GM23338 (cell line): ENCODE results near the gene NCBP3. TPM values are rescaled to one million over a fixed set of nuclear protein-coding genes. Genes with fewer than 3 reads are reported as not detected.
A peak's percentile ranks its signal among the peaks of the same experiment; 100 is the strongest.

Source experiments
- ATAC-seq: fragments of 200-7000 bp; cut with Tn5 transposase; 3 replicates; pipeline ENCODE4 v1.9.1; 2020
- DNase-seq: peaks from one replicate; pipeline ENCODE4 v3.0.0-alpha.2; 2015; ENCODE audit warnings: low spot score
- H2AFZ ChIP-seq: fragments of 200-600 bp; sonication (generic); 2 replicates; pipeline ENCODE4 v1.8.0; 2016; ENCODE audit warnings: antibody characterized with exemption, mild to moderate bottlenecking, moderate library complexity
- H3F3A ChIP-seq: fragments of 200-600 bp; sonication (generic); replicated peaks from 2 replicates; pipeline ENCODE4 v1.8.0; 2017; ENCODE audit warnings: antibody characterized with exemption, mixed run types, low read depth
- H3K27ac ChIP-seq: fragments of 200-600 bp; sonication (generic); 2 replicates; pipeline ENCODE4 v1.6.1; 2016; ENCODE audit warnings: low read depth
- H3K27me3 ChIP-seq: fragments of 200-600 bp; sonication (generic); 2 replicates; pipeline ENCODE4 v1.8.0; 2016; ENCODE audit warnings: mild to moderate bottlenecking, mixed run types, moderate library complexity; ENCODE audit not compliant: insufficient read depth
- H3K36me3 ChIP-seq: fragments of 200-600 bp; sonication (generic); 2 replicates; pipeline ENCODE4 v1.8.0; 2016; ENCODE audit warnings: mild to moderate bottlenecking; ENCODE audit not compliant: insufficient read depth
- H3K4me1 ChIP-seq: fragments of 200-600 bp; sonication (generic); 2 replicates; pipeline ENCODE4 v1.8.0; 2016; ENCODE audit warnings: mild to moderate bottlenecking, moderate library complexity; ENCODE audit not compliant: insufficient read depth
- H3K4me2 ChIP-seq: fragments of 200-600 bp; sonication (generic); 2 replicates; pipeline ENCODE4 v1.7.1; 2017; ENCODE audit warnings: mixed run types
- H3K4me3 ChIP-seq: fragments of 200-600 bp; sonication (generic); 2 replicates; pipeline ENCODE4 v1.6.1; 2016; ENCODE audit warnings: mixed run types
- H3K79me2 ChIP-seq: fragments of 200-600 bp; sonication (generic); replicated peaks from 2 replicates; pipeline ENCODE4 v1.8.0; 2017; ENCODE audit warnings: mild to moderate bottlenecking; ENCODE audit not compliant: insufficient read depth
- H3K9me2 ChIP-seq: fragments of 200-600 bp; sonication (generic); 2 replicates; pipeline ENCODE4 v1.8.0; 2017; ENCODE audit not compliant: insufficient read depth
- H4K20me1 ChIP-seq: fragments of 200-600 bp; sonication (generic); replicated peaks from 2 replicates; pipeline ENCODE4 v1.8.0; 2017; ENCODE audit warnings: mild to moderate bottlenecking; ENCODE audit not compliant: insufficient read depth
- H3K27ac Mint-ChIP-seq: 2 replicates; pipeline ENCODE4 v1.8.0; 2020; ENCODE audit warnings: inconsistent platforms, mild to moderate bottlenecking, moderate library complexity, mixed read lengths
- H3K27me3 Mint-ChIP-seq: 3 replicates; pipeline ENCODE4 v1.8.0; 2022; ENCODE audit warnings: low read depth, mild to moderate bottlenecking, moderate library complexity, mixed read lengths, inconsistent platforms; ENCODE audit not compliant: insufficient read depth, poor library complexity
- H3K36me3 Mint-ChIP-seq: 3 replicates; pipeline ENCODE4 v1.8.0; 2021; ENCODE audit warnings: low read depth, mild to moderate bottlenecking, inconsistent platforms, moderate library complexity, mixed read lengths
- H3K4me1 Mint-ChIP-seq: 3 replicates; pipeline ENCODE4 v1.8.0; 2020; ENCODE audit warnings: mild to moderate bottlenecking, inconsistent platforms, mixed read lengths
- H3K4me3 Mint-ChIP-seq: 3 replicates; pipeline ENCODE4 v1.8.0; 2021; ENCODE audit warnings: moderate library complexity, mild to moderate bottlenecking, inconsistent platforms, mixed read lengths
- H3K9me3 Mint-ChIP-seq: 3 replicates; pipeline ENCODE4 v1.8.0; 2020; ENCODE audit warnings: moderate library complexity, mild to moderate bottlenecking, inconsistent platforms, mixed read lengths
- POLR2AphosphoS5 ChIP-seq: IDR thresholded peaks from 2 replicates; pipeline ENCODE4 v1.6.1; 2016; ENCODE audit warnings: antibody characterized with exemption, low read depth
- ZNF462 ChIP-seq: fragments of 250-450 bp; sonication (Bioruptor Pico); IDR thresholded peaks from 2 replicates; pipeline ENCODE4 v1.5.0; 2020; ENCODE audit warnings: mild to moderate bottlenecking, moderate library complexity
- polyA plus RNA-seq: library from polyadenylated mRNA; unstranded; fragments of >200 nt; fragmentation: Nextera tagmentation; extraction: Ambion mirVana; gene quantifications from 2 replicates; pipeline ENCODE4 v1.2.1, GENCODE V29; 2016
- total RNA-seq: library from RNA; depleted of rRNA; stranded (reverse); fragments of >200 nt; shearing (Covaris generic); gene quantifications from 2 replicates; pipeline ENCODE4 v1.2.3, GENCODE V29; 2014
- TF ChIP-seq, protein P1 (sequence below): IDR thresholded peaks from one replicate; pipeline ENCODE4 v1.6.1; 2018; ENCODE audit warnings: antibody characterized with exemption; ENCODE audit not compliant: unreplicated experiment
- TF ChIP-seq, protein P2 (sequence below): IDR thresholded peaks from 2 replicates; pipeline ENCODE4 v1.6.1; 2016; ENCODE audit warnings: antibody characterized with exemption

Gene NCBP3
- total and polyA plus RNA-seq, 2 experiments from 2014 or later = 35.5 to 42.8 TPM

DNA sequence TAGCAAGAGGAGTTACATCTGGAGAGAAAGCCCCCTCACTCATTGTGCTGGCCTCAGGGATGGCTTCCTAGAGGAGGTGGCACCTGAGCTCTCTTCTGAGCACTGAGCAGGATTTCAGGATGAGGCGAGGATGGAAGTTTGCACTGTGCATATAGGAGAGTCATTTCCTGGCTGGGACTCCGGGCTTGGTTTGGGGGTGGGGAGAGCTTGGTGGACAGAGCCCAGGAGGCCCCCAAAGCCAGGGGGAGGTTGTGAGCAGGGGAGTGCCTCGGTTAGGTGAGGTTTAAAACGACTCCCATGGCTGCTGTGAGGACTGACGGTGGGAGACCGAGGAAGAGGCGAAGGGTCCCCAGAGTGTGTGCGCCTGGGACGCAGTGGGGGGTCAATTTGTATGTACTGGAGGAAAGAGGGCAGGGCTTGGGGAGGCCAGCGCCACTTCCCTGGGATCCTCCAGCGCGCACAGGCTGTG is 45.6 kb upstream of the NCBP3 start:
- Mint-ChIP-seq H3K9me3 (peaks cover 3% of the 10 kb centered on the region; the same call in 1 of the 3 replicates), H3K36me3 (no peaks in the 10 kb centered on the region; the same call in 2 of the 3 replicates), H3K27ac (no peak overlapping the region), H3K4me3 (peak overlapping the region; percentile 84), H3K4me1 (peaks cover 48% of the 10 kb centered on the region), H3K27me3 (peaks cover 24% of the 10 kb centered on the region)
- ATAC-seq (peak; percentile 30; the same call in 2 of the 3 replicates), DNase-seq (peak; percentile 75)
- Histone ChIP-seq H3K27me3 (no peaks in the 10 kb centered on the region), H3K27ac (no peak overlapping the region), H3K36me3 (no peaks in the 10 kb centered on the region), H4K20me1 (no peaks in the 10 kb centered on the region; the same call in 1 of the 2 replicates), H3K79me2 (0 out of 2 replicates have a peak, but pooled peaks cover 4% of the 10 kb centered on the region), H3K9me2 (no peaks in the 10 kb centered on the region), H3K4me1 (peaks cover 28% of the 10 kb centered on the region), H3K4me3 (peak overlapping the region; percentile 83), H3K4me2 (peak overlapping the region; percentile 90), H2AFZ (no peak overlapping the region), H3F3A (peaks cover 17% of the 10 kb centered on the region; the same call in 1 of the 2 replicates)
- TF ChIP-seq, protein P1, sequence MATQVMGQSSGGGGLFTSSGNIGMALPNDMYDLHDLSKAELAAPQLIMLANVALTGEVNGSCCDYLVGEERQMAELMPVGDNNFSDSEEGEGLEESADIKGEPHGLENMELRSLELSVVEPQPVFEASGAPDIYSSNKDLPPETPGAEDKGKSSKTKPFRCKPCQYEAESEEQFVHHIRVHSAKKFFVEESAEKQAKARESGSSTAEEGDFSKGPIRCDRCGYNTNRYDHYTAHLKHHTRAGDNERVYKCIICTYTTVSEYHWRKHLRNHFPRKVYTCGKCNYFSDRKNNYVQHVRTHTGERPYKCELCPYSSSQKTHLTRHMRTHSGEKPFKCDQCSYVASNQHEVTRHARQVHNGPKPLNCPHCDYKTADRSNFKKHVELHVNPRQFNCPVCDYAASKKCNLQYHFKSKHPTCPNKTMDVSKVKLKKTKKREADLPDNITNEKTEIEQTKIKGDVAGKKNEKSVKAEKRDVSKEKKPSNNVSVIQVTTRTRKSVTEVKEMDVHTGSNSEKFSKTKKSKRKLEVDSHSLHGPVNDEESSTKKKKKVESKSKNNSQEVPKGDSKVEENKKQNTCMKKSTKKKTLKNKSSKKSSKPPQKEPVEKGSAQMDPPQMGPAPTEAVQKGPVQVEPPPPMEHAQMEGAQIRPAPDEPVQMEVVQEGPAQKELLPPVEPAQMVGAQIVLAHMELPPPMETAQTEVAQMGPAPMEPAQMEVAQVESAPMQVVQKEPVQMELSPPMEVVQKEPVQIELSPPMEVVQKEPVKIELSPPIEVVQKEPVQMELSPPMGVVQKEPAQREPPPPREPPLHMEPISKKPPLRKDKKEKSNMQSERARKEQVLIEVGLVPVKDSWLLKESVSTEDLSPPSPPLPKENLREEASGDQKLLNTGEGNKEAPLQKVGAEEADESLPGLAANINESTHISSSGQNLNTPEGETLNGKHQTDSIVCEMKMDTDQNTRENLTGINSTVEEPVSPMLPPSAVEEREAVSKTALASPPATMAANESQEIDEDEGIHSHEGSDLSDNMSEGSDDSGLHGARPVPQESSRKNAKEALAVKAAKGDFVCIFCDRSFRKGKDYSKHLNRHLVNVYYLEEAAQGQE = no peak
- TF ChIP-seq POLR2AphosphoS5 (no peak), ZNF462 (CRISPR knock-in tag) (no peak)
- TF ChIP-seq, protein P2, sequence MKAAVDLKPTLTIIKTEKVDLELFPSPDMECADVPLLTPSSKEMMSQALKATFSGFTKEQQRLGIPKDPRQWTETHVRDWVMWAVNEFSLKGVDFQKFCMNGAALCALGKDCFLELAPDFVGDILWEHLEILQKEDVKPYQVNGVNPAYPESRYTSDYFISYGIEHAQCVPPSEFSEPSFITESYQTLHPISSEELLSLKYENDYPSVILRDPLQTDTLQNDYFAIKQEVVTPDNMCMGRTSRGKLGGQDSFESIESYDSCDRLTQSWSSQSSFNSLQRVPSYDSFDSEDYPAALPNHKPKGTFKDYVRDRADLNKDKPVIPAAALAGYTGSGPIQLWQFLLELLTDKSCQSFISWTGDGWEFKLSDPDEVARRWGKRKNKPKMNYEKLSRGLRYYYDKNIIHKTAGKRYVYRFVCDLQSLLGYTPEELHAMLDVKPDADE = no peak
